Measurements from ENCODE around the gene ATG9B.
A peak's percentile ranks its signal among the peaks of the same experiment; 100 is the strongest.
"Not testable (repeated sequence)": the region's sequence is repeated elsewhere in the genome, so short reads cannot be mapped to it uniquely, and the experiment has no call there.

ATG9B gene

GRCh38 chr7:151014950-151015349 is 9.3 kb downstream of the ATG9B start:
- peak in 1 of 2 experiments; percentile 42 for DNase-seq

GRCh38 chr7:151013733-151014497 is 10.4 kb downstream of the ATG9B start:
- peak; percentile 84 to 88 for DNase-seq

- DNase-seq = no peak
These were observed 10.9 kb downstream of the ATG9B start for GRCh38 chr7:151013356-151013732.

GRCh38 chr7:151012911-151013347 is 11.4 kb downstream of the ATG9B start:
- no peak for DNase-seq

- DNase-seq = no peak
These were observed 12.1 kb downstream of the ATG9B start for GRCh38 chr7:151012031-151012692.

- not testable (repeated sequence) for DNase-seq
These were observed 12.7 kb downstream of the ATG9B start for GRCh38 chr7:151011616-151012015.

GRCh38 chr7:151011097-151011409 is 13.2 kb downstream of the ATG9B start:
- DNase-seq = no peak

- DNase-seq = peak; percentile 57 to 64
These were observed 13.8 kb downstream of the ATG9B start for GRCh38 chr7:151010307-151011096.

- DNase-seq = no peak
These were observed 14.3 kb downstream of the ATG9B start for GRCh38 chr7:151010037-151010306.

- DNase-seq = no peak
These were observed 14.8 kb downstream of the ATG9B start for GRCh38 chr7:151009327-151010036.

- peak; percentile 86 to 89 for DNase-seq
These were observed 15.6 kb downstream of the ATG9B start for GRCh38 chr7:151008511-151009323.

GRCh38 chr7:151008143-151008510 is 16.2 kb downstream of the ATG9B start:
- DNase-seq = no peak

- no peak for DNase-seq
These were observed 16.8 kb downstream of the ATG9B start for GRCh38 chr7:151007469-151007898.

GRCh38 chr7:151006590-151007300 is 17.5 kb downstream of the ATG9B start:
- DNase-seq = no peak

GRCh38 chr7:151005566-151005965 is 18.7 kb downstream of the ATG9B start:
- no peak for DNase-seq

- no peak for DNase-seq
These were observed 20.7 kb downstream of the ATG9B start for GRCh38 chr7:151003572-151003971.

GRCh38 chr7:151001546-151001945 is 22.7 kb downstream of the ATG9B start:
- no peak for DNase-seq

GRCh38 chr7:151000897-151001495 is 23.3 kb downstream of the ATG9B start:
- no peak for DNase-seq

- DNase-seq = no peak
These were observed 24.6 kb downstream of the ATG9B start for GRCh38 chr7:150999497-151000230.

GRCh38 chr7:150999001-150999400 is 25.3 kb downstream of the ATG9B start:
- no peak for DNase-seq

- DNase-seq = no peak
These were observed 26.0 kb downstream of the ATG9B start for GRCh38 chr7:150998341-150998740.

All from activated CD4-positive, alpha-beta T cell treated with anti-CD3 and anti-CD28 coated beads, Interleukin-2, amount 50 U/mL, for 48 hours (primary cell).